Thymus (tissue), 11 donors: Measurements from ENCODE around the gene TMEM213. TPM values are rescaled to one million over a fixed set of nuclear protein-coding genes. Genes with fewer than 3 reads are reported as not detected.

ENCODE experiments used
- DNase-seq, 9 donors: peaks; one replicate each; pipeline ENCODE4 v3.0.0-alpha.2; 2013; ENCODE audit warnings: low spot score in 9 of 9, low read depth in 6 of 9, missing footprints in 1 of 9
- H3K27ac ChIP-seq, 2 donors: one replicate each; pipeline ENCODE4 v1.5.1; 2013; ENCODE audit warnings: control low read depth in 1 of 2, low read depth in 1 of 2, low read length in 1 of 2, mild to moderate bottlenecking in 1 of 2, moderate library complexity in 1 of 2
- H3K27me3 ChIP-seq, 2 donors: one replicate each; pipeline ENCODE4 v1.5.1; 2013; ENCODE audit warnings: low read length in 1 of 2; ENCODE audit not compliant: control insufficient read depth in 2 of 2, insufficient read depth in 1 of 2
- H3K36me3 ChIP-seq, 2 donors: one replicate each; pipeline ENCODE4 v1.5.1; 2013; ENCODE audit warnings: low read length in 1 of 2, mild to moderate bottlenecking in 1 of 2, moderate library complexity in 1 of 2; ENCODE audit not compliant: control insufficient read depth in 2 of 2, insufficient read depth in 2 of 2
- H3K4me1 ChIP-seq, 2 donors: one replicate each; pipeline ENCODE4 v1.5.1; 2013; ENCODE audit warnings: low read length in 2 of 2; ENCODE audit not compliant: control insufficient read depth in 2 of 2, insufficient read depth in 2 of 2
- H3K4me3 ChIP-seq, 2 donors: one replicate each; pipeline ENCODE4 v1.5.1; 2013; ENCODE audit warnings: low read length in 2 of 2, control low read depth in 1 of 2, mild to moderate bottlenecking in 1 of 2
- H3K9me3 ChIP-seq, 2 donors: one replicate each; pipeline ENCODE4 v1.5.1; 2013; ENCODE audit warnings: low read length in 1 of 2, mild to moderate bottlenecking in 1 of 2; ENCODE audit not compliant: control insufficient read depth in 2 of 2, insufficient read depth in 1 of 2
- WGBS: extraction: QIAGEN DNeasy Blood & Tissue Kit; methylation state at CpG from one replicate; pipeline ENCODE4 v1.1.7; 2013; 5-methylcytosine and 5-hydroxymethylcytosine counted together
- polyA plus RNA-seq: library from polyadenylated mRNA; stranded (reverse); fragments of 200-250 nt; gene quantifications from one replicate; pipeline ENCODE4 v1.2.3, GENCODE V29; 2013
- total RNA-seq: library from RNA; stranded (reverse); fragments of 120-200 nt; gene quantifications from one replicate; pipeline ENCODE4 v1.2.4, GENCODE V29; 2013
- donor health status: healthy.

Gene TMEM213
- total and polyA plus RNA-seq, 2 donors: 0.05 to 0.25 TPM

GRCh38 chr7:138755331-138755747 is 42.5 kb upstream of the TMEM213 start:
- DNase-seq: no peak
- peaks cover 41 to 51% of the 10 kb centered on the region in 2 donors for H3K4me1 ChIP-seq
- H3K27me3 ChIP-seq: no peaks in the 10 kb centered on the region
- H3K9me3 ChIP-seq: peaks cover 0 to 7% of the 10 kb centered on the region in 2 donors
- no peaks in the 10 kb centered on the region for H3K36me3 ChIP-seq
- WGBS: 96% methylated on average over 10 of the region's 10 CpGs
- peak overlapping the region in 1 of 2 donors; percentile 39 for H3K27ac ChIP-seq
- H3K4me3 ChIP-seq: no peak overlapping the region

- H3K27me3 ChIP-seq: no peaks in the 10 kb centered on the region
- H3K9me3 ChIP-seq: peaks cover 0 to 2% of the 10 kb centered on the region in 2 donors
- H3K4me3 ChIP-seq: no peak overlapping the region
- no peaks in the 10 kb centered on the region for H3K36me3 ChIP-seq
- WGBS: 93% methylated on average over 4 of the region's 4 CpGs
- no peak for DNase-seq
- peaks cover 34 to 44% of the 10 kb centered on the region in 2 donors for H3K4me1 ChIP-seq
- H3K27ac ChIP-seq: peak overlapping the region in 1 of 2 donors; percentile 39
Measured at GRCh38 chr7:138755842-138756590, 41.8 kb upstream of the TMEM213 start.

- no peaks in the 10 kb centered on the region for H3K9me3 ChIP-seq
- DNase-seq: no peak
- WGBS: 92% methylated on average over 4 of the region's 4 CpGs
- no peak overlapping the region for H3K27ac ChIP-seq
- no peaks in the 10 kb centered on the region for H3K36me3 ChIP-seq
- H3K4me1 ChIP-seq: peaks cover 27 to 37% of the 10 kb centered on the region in 2 donors
- no peak overlapping the region for H3K4me3 ChIP-seq
- H3K27me3 ChIP-seq: no peaks in the 10 kb centered on the region
Measured at GRCh38 chr7:138756591-138757242, 41.1 kb upstream of the TMEM213 start.

GRCh38 chr7:138768241-138768640 is 29.6 kb upstream of the TMEM213 start:
- WGBS: 79% methylated on average over 2 of the region's 2 CpGs
- H3K27me3 ChIP-seq: no peaks in the 10 kb centered on the region
- H3K36me3 ChIP-seq: no peaks in the 10 kb centered on the region
- DNase-seq: no peak
- H3K9me3 ChIP-seq: no peaks in the 10 kb centered on the region
- H3K4me1 ChIP-seq: peaks cover 3 to 8% of the 10 kb centered on the region in 2 donors
- no peak overlapping the region for H3K4me3 ChIP-seq
- H3K27ac ChIP-seq: no peak overlapping the region

GRCh38 chr7:138770904-138771303 is 26.9 kb upstream of the TMEM213 start:
- WGBS: 97% methylated on average over 8 of the region's 8 CpGs

GRCh38 chr7:138773176-138773575 is 24.6 kb upstream of the TMEM213 start:
- no peak overlapping the region for H3K27ac ChIP-seq
- H3K9me3 ChIP-seq: no peaks in the 10 kb centered on the region
- no peaks in the 10 kb centered on the region for H3K36me3 ChIP-seq
- 95% methylated on average over 9 of the region's 9 CpGs for WGBS
- DNase-seq: no peak
- no peaks in the 10 kb centered on the region for H3K27me3 ChIP-seq
- H3K4me3 ChIP-seq: no peak overlapping the region
- H3K4me1 ChIP-seq: peaks cover 1 to 8% of the 10 kb centered on the region in 2 donors

More at GRCh38 chr7:138770904-138771303, 26.9 kb upstream of the TMEM213 start:
- Histone ChIP-seq H3K27ac (no peak overlapping the region), H3K9me3 (no peaks in the 10 kb centered on the region), H3K36me3 (no peaks in the 10 kb centered on the region), H3K4me1 (peaks cover 3 to 8% of the 10 kb centered on the region in 2 donors), H3K27me3 (no peaks in the 10 kb centered on the region), H3K4me3 (no peak overlapping the region)
- no peak for DNase-seq

GRCh38 chr7:138773817-138774216 is 24.0 kb upstream of the TMEM213 start:
- Histone ChIP-seq H3K4me3 (no peak overlapping the region), H3K27me3 (no peaks in the 10 kb centered on the region), H3K9me3 (no peaks in the 10 kb centered on the region), H3K36me3 (no peaks in the 10 kb centered on the region), H3K27ac (no peak overlapping the region), H3K4me1 (peaks cover 0 to 1% of the 10 kb centered on the region in 2 donors)
- 92% methylated on average over 12 of the region's 12 CpGs for WGBS
- DNase-seq: no peak

- Histone ChIP-seq H3K36me3 (no peaks in the 10 kb centered on the region), H3K4me3 (no peak overlapping the region), H3K27ac (no peak overlapping the region), H3K27me3 (no peaks in the 10 kb centered on the region), H3K9me3 (no peaks in the 10 kb centered on the region), H3K4me1 (no peaks in the 10 kb centered on the region)
- WGBS: 84% methylated on average over 10 of the region's 10 CpGs
- DNase-seq: no peak
Measured at GRCh38 chr7:138776166-138776833, 21.5 kb upstream of the TMEM213 start.

GRCh38 chr7:138781004-138781403 is 16.8 kb upstream of the TMEM213 start:
- H3K27ac ChIP-seq: no peak overlapping the region
- no peaks in the 10 kb centered on the region for H3K9me3 ChIP-seq
- H3K4me3 ChIP-seq: no peak overlapping the region
- no peaks in the 10 kb centered on the region for H3K27me3 ChIP-seq
- no peak for DNase-seq
- no peaks in the 10 kb centered on the region for H3K36me3 ChIP-seq
- WGBS: 97% methylated on average over 2 of the region's 2 CpGs
- no peaks in the 10 kb centered on the region for H3K4me1 ChIP-seq
